ENCODE results near the gene ARHGAP42.

Gene ARHGAP42

DNA sequence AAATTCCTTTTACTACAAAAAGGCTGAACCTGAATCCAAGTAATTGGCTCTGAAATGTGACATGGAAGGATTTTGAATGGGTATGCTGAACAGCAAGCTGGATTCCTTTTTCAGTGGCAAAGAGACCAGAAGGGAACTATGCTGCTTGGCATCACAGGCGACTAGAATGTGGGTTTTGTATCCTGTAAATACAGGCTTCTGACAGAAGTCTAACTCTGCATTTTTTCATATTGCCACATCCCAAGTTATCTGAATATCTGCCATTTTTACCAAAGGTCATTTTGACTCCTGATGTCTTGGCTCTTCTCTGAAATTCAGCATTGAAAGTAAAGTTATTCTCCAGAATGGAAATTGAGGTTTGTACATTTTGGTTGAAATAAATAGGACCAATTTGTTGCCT is 145.7 kb downstream of the ARHGAP42 start:
- no peak for ATAC-seq
- no peak for TF ChIP-seq CREB5 (CRISPR knock-in tag; IDR thresholded peaks at IDR 0.05; ENCODE audit: low read depth)

- no peak for TF ChIP-seq POU6F1 (CRISPR knock-in tag; IDR thresholded peaks at IDR 0.05; ENCODE audit: borderline replicate concordance, low read depth)
- no peak for TF ChIP-seq RARB (CRISPR knock-in tag; IDR thresholded peaks at IDR 0.05)
- TF ChIP-seq ISL1 (CRISPR knock-in tag; IDR thresholded peaks at IDR 0.05), result no peak
- TF ChIP-seq ARNTL (CRISPR knock-in tag; IDR thresholded peaks at IDR 0.05; ENCODE audit: borderline replicate concordance, low read depth), result no peak
- no peak for TF ChIP-seq BACH2 (CRISPR knock-in tag; IDR thresholded peaks at IDR 0.05; ENCODE audit: borderline replicate concordance)
- no peak for TF ChIP-seq TOX (CRISPR knock-in tag; IDR thresholded peaks at IDR 0.05; ENCODE audit: borderline replicate concordance)
- TF ChIP-seq ZFP3 (CRISPR knock-in tag; IDR thresholded peaks at IDR 0.05), result no peak
- no peak for TF ChIP-seq CREB5 (CRISPR knock-in tag; IDR thresholded peaks at IDR 0.05; ENCODE audit: low read depth)
- no peak for TF ChIP-seq SNAI2 (CRISPR knock-in tag; IDR thresholded peaks at IDR 0.05)
- TF ChIP-seq TSHZ2 (CRISPR knock-in tag; IDR thresholded peaks at IDR 0.05), result no peak
- ATAC-seq, result no peak
Measured at GRCh38 chr11:100833276-100833675, 146.2 kb downstream of the ARHGAP42 start.

DNA sequence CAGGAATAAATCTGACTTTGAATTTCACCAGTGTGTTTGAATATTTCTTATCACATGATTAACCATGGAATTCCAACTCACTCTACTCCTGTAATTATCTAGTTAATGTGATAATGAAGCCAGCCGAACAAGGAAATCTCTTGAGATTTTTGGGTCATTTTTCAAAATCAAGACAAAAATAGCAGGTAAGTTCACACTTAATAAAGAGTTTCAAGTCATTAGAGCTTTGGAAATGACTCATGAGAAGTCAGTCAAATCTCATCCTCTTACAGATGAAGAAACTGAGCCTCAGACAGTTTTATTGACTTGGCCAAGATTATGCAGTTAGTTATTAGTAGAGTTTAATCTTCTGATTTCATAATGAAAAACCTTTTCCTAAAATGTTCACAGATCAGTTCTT is 148.8 kb downstream of the ARHGAP42 start:
- TF ChIP-seq TSHZ2 (CRISPR knock-in tag; IDR thresholded peaks at IDR 0.05), result no peak
- no peak for TF ChIP-seq OSR1 (CRISPR knock-in tag; IDR thresholded peaks at IDR 0.05)
- no peak for TF ChIP-seq ZNF8 (CRISPR knock-in tag; IDR thresholded peaks at IDR 0.05)

GRCh38 chr11:100837311-100837710 is 150.2 kb downstream of the ARHGAP42 start:
- ATAC-seq, result no peak
- TF ChIP-seq TCF4 (CRISPR knock-in tag; IDR thresholded peaks at IDR 0.05; ENCODE audit: borderline replicate concordance) (no peak), ISL1 (CRISPR knock-in tag; IDR thresholded peaks at IDR 0.05) (no peak), TOX (CRISPR knock-in tag; IDR thresholded peaks at IDR 0.05; ENCODE audit: borderline replicate concordance) (no peak), TSHZ2 (CRISPR knock-in tag; IDR thresholded peaks at IDR 0.05) (no peak), CSDC2 (CRISPR knock-in tag; IDR thresholded peaks at IDR 0.05) (no peak), ZFP30 (CRISPR knock-in tag; IDR thresholded peaks at IDR 0.05) (no peak), ZNF565 (CRISPR knock-in tag; conservative IDR thresholded peaks at IDR 0.05; ENCODE audit: low read depth) (no peak), RARB (CRISPR knock-in tag; IDR thresholded peaks at IDR 0.05) (no peak), GLIS3 (CRISPR knock-in tag; IDR thresholded peaks at IDR 0.05) (no peak), ESRRG (CRISPR knock-in tag; IDR thresholded peaks at IDR 0.05) (no peak), ZNF8 (CRISPR knock-in tag; IDR thresholded peaks at IDR 0.05) (no peak), ZFP3 (CRISPR knock-in tag; IDR thresholded peaks at IDR 0.05) (no peak), POU6F1 (CRISPR knock-in tag; IDR thresholded peaks at IDR 0.05; ENCODE audit: borderline replicate concordance, low read depth) (no peak), ZNF70 (CRISPR knock-in tag; IDR thresholded peaks at IDR 0.05) (no peak)

More for the DNA sequence above, 148.8 kb downstream of the ARHGAP42 start:
- no peak for ATAC-seq
